ENCODE results near the gene C4orf50.

DNA sequence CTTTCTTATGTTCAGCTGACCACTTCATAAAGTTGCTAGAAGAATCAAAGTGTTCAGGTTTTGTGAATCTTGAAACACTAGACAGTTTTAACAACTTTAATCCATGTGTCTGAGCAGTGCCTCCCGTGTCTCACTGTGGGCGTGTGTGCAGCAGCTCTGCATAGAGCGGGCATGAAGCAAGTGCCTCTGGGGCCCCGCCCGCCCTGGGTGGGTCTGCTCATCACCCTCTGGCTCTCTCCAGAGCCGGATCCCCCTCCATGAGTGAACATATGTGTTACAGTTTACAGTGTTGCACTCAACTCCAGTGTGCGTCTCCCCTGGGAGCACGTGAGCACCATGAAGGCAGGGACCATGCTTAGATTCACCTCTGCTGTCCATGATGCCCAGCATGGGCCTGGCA lies 87.8 kb downstream of the C4orf50 start:
- TF ChIP-seq FOXM1 (IDR thresholded peaks at IDR 0.05; ENCODE audit: borderline replicate concordance) (no peak), CTBP1 (IDR thresholded peaks at IDR 0.05; ENCODE audit: borderline replicate concordance) (no peak)
